Keratinocyte (primary cell): Measurements from ENCODE around the gene MAST3.

Experiments used
- CTCF ChIP-seq, 3 experiments: IDR thresholded peaks in 1 of 3; conservative IDR thresholded peaks in 1 of 3; optimal IDR thresholded peaks in 1 of 3; 2 replicates in 2 of 3; 3 replicates in 1 of 3; pipeline versions ENCODE3 to v1.5.1; 2011; ENCODE audit warnings: low read length in 3 of 3, mild to moderate bottlenecking in 3 of 3, moderate library complexity in 2 of 3, control low read depth in 1 of 3, inconsistent platforms in 1 of 3; ENCODE audit not compliant: insufficient read depth in 2 of 3; ENCODE audit errors: extremely low read depth in 1 of 3
- EZH2 ChIP-seq: IDR thresholded peaks from one replicate; pipeline ENCODE4 v1.6.1; 2012; ENCODE audit warnings: inconsistent platforms, mild to moderate bottlenecking, low read length, moderate library complexity

GRCh38 chr19:18192673-18193387 lies 95.3 kb downstream of the MAST3 start, which contains the start of gene MPV17L2:
- TF ChIP-seq EZH2 = no peak
- TF ChIP-seq CTCF (optimal IDR thresholded peaks at IDR 0.05 in 1 of 3, IDR thresholded peaks at IDR 0.05 in 1 of 3, conservative IDR thresholded peaks at IDR 0.05 in 1 of 3; ENCODE audit: extremely low read depth in 1 of 3, insufficient read depth in 2 of 3, low read length in 3 of 3) = no peak
